22Rv1 (cell line): Measurements from ENCODE around the gene DPRX.

ENCODE experiments used
- ZFX ChIP-seq: fragments of 450-650 bp; IDR thresholded peaks from 2 replicates; pipeline ENCODE4 v1.6.1; 2017; ENCODE audit warnings: antibody characterized with exemption, borderline replicate concordance
- TF ChIP-seq, protein P1 (sequence below): fragments of 450-650 bp; IDR thresholded peaks from 2 replicates; pipeline ENCODE4 v1.5.1; 2017; ENCODE audit warnings: mild to moderate bottlenecking

DNA sequence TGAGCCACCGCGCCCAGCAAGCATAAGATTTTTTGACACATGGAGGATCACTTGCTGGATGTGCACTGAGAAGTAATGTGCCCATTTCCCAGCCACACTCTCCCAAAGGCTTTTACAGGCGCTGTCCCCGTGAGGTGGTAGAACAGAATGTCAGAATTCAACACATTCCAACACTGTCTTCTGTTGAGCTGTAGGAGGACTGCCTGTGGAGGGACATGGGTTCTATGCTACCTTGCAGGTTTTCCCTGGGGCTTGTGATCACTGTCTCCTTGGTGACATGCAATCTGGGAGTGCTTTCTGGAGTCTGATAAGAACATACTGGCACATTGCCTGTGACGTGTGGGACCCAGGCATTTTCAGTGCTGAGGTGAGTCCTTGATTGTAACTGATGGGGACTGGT, 38.5 kb downstream of the DPRX start:
- TF ChIP-seq, protein P1, sequence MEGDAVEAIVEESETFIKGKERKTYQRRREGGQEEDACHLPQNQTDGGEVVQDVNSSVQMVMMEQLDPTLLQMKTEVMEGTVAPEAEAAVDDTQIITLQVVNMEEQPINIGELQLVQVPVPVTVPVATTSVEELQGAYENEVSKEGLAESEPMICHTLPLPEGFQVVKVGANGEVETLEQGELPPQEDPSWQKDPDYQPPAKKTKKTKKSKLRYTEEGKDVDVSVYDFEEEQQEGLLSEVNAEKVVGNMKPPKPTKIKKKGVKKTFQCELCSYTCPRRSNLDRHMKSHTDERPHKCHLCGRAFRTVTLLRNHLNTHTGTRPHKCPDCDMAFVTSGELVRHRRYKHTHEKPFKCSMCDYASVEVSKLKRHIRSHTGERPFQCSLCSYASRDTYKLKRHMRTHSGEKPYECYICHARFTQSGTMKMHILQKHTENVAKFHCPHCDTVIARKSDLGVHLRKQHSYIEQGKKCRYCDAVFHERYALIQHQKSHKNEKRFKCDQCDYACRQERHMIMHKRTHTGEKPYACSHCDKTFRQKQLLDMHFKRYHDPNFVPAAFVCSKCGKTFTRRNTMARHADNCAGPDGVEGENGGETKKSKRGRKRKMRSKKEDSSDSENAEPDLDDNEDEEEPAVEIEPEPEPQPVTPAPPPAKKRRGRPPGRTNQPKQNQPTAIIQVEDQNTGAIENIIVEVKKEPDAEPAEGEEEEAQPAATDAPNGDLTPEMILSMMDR, result no peak
- TF ChIP-seq ZFX, result no peak
